ENCODE results near the gene MZB1.
"Not testable (repeated sequence)": the region's sequence is repeated elsewhere in the genome, so short reads cannot be mapped to it uniquely, and the experiment has no call there.

Gene MZB1

DNA sequence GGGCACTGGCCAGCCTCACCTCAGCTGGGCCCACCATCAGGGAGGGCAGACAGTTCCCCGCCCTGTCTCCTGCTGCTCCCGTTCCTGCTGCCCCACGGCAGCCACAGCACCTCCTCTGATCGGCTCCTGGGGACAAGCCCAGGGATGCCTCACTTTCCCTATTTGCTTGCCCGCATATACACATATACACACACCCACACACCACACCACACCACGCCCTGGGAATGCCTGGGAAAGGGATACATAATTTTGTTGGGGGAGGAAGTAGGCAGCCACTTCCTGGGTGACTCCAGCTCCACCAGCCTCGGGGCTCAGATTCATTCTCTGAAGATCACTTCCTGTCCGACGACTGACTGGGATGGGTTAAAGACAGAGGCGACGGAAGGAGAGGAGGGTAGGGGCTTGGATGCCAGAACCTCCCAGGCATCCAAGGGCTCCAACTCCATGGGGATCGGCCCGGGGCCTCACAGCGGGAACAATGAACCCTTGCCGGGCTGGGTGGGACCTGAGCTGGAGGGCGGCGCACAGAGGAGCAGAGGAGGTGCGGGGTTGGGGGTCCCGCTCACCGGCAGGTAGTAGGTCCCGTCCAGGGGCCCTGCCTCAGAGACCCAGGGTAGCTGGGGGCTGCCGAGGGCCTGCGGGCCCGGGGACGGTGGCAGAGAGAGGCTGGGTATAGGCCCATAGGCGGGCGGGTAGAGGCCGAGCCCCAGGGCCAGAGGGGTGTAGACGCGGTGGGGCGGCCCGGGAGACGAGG is 2.0 kb upstream of the MZB1 start:
- DNase-seq (ENCODE audit: low read depth in 2 of 2): no peak

DNA sequence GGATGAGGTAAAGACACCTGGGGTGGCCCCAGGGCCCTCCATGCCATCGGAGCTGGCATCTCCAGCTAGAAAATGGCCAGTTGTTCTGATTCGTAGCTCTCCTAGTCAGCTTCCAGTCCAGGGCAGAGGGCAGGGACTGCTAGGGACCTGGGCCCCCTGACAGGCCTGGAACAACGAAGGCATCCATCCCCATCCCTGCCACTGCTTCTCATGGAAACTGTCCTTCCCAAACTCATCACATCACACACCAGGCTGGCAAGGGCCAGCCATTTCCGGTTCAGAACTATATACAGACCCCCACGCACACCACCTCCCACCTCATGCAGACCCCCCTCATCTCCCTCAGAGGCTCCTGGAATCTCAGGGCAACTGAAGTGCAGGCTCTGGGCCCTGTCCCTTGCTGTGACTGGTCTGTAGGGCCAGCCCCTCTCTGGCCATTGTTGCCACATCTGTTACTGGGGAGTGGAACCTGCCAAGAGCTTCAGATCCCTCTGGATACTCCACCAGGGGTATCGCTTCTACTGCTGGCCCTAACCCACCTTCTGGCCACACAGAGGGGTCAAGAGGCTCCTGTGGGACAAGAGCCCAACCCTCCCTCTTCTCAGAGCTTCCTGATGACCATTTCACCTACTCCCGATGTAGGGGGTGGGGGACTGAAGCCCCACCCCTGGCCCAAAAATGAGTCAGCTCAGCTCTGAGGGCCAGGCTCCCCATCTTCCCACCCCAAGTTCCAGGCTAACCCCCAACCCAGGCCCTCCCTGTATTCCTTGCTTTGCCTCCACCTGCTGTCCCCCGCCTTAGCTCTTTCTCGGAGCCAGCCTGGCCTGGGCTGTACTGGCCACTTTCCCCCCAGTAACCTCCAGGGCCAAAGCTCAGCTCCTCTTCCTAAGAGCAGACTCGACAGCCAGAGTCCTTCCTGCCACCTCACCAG is 1.2 kb upstream of the MZB1 start:
- no peak for DNase-seq (ENCODE audit: low read depth in 2 of 2)

DNA sequence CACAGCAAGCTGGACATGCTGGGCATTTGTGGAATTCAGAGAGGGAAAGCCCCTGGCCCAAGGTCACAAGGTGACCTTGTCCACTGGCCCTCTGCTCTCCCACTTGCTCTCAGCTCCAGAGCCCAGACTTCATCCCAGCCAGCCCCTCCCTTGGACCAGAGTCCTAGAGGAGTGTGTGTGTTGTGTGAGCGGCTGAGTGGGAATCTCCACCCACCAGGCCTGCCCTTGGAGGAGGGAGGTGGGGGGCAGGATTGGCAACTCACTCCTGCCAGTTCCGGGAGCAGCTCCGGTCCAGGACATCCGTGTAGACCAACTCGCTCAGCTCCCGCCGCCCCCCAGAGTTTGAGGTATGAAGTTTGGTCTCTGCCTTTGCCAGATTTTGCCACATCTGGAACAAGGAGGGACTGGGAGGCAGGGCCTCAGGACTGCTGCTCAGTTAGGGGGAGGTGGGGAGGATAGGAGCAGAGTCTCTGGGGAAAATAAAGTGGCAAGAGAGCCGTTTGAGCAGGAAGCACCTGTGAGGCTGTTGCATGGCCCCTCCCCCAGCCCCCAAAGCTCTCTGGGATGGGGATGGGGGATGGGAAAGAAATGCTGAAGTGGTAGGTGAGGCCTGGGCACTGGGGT is 1.4 kb downstream of the MZB1 start:
- DNase-seq (ENCODE audit: low read depth in 2 of 2): no peak

DNA sequence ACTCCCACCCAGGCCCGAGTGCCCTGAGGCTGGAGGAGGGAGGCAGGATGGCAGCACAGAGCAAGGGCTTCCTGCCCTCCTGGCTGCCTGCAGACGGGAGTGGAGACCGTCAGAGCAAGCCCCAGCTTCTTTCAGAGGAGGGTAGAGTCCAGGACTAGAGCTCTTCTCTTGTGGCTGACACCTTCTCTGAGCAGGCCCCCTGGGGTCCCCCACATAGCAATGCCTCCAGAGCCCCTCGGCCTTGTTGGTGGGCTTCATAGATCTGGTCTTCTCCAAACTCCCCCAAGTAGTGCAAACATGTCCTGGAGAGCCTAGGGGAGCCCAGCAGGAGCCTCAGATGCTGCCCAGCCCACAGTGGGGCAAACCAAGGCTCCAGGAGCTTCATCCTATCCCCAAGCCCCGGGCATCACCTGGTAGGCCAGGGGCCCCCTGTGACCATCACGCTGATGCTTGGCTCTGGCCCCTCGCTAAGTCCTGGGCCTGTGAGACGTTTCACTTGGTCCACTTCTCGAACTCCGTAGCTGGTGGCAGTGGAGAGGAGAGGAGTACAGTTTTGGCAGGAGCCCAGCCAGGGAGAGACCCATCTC is 2.0 kb downstream of the MZB1 start:
- DNase-seq (ENCODE audit: low read depth in 2 of 2): no peak

DNA sequence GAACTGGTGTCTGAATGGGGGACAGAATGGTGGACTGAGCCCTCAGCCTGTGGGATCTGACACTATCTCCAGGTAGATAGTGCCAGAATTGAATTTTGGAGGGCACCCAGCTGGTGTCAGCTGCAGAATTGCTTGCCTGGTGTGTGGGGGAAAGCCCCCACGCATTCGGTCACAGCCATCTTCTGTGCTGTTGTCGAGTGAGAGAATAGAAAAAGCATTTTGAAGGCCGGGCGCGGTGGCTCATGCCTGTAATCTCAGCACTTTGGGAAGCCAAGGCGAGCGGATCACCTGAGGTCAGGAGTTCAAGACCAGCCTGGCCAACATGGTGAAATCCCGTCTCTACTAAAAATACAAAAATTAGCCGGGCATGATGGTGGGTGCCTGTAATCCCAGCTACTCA is 2.8 kb downstream of the MZB1 start:
- DNase-seq (ENCODE audit: low read depth in 2 of 2): not testable (repeated sequence)

DNA sequence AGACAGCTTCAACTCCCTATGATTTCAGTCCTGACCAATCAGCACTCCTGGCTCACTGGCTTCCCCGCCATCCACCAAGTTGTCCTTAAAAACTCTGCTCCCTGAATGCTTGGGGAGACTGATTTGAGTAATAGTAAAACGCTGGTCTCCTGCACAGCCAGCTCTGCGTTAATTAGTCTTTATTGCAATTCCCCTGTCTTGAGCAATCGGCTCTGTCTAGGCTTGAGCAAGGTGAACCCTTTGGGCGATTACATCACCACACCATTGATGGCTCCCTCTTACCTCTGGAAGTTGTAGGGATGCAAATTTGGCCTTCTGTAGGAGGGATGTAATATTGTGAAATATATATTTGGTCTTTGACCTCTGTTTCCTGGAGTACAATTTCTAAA is 3.7 kb downstream of the MZB1 start:
- no peak for DNase-seq (ENCODE audit: low read depth in 2 of 2)

DNA sequence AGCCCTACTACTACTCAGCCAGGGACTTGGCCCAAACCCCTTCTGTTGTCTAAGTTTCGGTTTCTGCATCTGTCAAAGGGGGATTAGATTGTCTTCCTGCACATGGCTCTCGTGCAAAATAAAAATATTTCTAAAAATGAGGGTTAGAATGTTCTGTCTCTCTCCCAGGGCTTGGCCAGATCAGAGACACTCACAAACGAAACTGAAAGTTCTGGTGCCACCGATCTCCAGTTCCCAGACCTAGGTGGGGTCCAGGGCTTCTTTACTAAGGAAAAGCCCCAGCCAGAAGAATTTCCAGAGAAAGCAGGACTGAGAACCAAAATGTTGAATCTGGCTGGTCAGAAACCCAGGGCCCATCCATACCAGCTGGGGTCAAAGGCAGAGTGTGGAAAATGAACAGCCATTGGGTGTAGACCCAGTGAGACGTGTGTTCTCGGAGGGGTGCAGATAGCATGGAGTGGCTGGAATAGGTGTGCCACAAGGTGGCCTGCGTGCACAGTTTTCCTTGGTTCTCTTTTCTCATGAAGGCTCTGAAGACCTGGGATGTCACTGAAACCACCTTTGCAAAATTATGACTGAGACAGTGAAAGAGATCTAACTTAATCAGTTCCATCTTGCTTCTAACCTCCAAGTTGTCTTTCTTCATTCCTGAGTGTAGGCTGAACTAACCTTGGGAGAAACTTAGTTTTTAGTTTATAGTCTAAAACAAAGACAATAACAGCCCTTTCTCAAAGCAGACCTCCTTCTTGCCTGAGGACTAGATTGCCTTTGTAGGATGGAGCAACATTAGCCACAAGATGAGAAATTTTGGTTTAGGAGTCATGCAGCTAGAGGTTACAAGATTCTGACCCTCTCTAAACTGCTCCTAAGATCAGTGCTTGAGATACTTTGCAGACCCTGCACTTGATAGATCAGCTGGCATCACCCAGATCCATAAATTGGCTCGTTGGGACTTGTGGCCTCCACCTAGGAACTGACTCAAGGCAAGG is 4.4 kb downstream of the MZB1 start:
- no peak for DNase-seq (ENCODE audit: low read depth in 2 of 2)

DNA sequence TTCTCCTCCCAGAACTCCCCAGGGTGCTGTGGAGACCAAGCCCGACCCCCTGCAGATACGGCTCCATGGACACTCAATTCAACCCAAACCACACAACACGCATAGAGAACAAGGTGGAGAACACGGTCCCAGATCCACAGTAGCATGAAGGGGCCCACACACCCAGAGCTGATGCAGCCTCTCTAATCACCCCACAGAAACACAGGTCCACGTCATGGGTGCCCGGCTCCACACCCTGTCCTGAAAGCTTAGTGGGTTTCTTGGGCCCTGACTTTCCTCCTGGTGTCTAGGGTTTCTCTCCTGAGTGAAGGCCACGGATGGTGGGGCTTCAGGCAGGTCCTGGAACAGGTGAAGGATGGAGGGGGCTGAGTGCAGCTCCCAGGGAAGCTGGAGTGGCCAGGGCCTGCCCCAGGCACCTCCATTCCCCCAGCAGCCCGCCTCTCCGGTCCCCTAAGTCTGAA is 5.1 kb downstream of the MZB1 start:
- no peak for DNase-seq (ENCODE audit: low read depth in 2 of 2)

DNA sequence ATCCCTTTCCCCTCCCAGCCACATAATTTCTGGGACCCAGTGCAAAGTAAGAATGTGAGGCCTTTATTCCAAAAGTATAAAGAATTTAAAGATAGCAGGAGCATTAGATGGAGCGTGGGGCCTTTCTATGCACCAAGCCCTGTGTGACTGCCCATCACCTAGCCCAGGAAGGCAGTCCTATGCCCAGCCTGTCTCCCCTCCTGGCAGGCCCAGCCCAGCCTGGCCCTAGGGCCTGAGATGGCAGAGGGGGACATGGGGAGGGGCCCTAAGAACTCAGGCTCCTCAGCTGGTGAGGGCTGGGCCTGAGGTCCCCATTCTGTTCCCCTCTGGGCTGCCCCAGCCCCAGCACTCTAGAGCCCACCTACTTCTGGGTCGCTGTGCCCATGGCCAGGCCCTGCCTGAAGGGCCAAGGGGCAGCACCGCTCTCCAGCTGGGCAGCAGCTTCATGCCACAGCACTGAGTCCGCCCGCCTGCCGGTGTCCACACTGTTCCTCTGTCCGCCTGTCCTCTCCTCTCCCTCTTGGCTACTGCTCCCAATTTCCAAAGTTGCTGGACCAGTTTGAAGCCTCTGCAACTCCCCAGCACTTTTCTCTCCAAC is 5.6 kb downstream of the MZB1 start:
- DNase-seq (ENCODE audit: low read depth in 2 of 2): no peak

DNA sequence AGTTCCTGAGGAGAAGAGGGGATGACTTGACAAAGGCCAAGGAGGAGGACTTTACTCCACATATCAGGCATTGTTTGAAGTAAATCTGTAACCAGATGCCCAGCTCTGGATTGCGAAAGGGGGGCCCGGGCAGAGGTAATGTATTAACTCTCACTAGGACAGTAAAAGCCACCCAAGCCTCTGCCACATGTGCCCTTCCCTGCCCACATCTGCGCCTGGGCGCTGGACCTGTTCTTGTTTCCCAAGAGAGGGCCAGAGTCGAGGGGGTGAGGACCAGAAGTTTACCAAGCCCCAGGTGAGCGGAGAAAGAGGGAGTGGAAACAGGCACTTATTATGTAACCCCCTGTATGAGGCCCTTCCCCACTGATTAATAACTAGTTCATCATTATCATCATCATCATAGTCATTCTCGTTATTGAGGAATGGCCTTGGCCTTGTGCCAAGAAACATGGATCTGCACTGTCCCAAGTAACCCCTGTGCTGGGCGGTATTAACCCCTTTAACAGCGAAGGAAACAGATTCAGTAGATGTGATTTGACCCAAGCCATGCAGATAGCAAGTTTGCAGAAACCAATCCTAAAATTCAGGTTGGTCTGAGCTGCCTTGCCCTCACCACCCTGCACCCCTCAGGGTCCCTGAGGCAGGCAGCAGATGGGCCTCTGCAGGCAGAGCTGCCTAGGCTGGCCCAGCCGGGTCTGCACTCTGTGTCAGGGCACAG is 6.3 kb downstream of the MZB1 start, which contains the start of gene SLC23A1:
SLC23A1 (minus strand) TSS at position 23 of the 718 bp plus-strand sequence. CDS start 44 bp downstream, outside the sequence.
- no peak for DNase-seq (ENCODE audit: low read depth in 2 of 2)

DNA sequence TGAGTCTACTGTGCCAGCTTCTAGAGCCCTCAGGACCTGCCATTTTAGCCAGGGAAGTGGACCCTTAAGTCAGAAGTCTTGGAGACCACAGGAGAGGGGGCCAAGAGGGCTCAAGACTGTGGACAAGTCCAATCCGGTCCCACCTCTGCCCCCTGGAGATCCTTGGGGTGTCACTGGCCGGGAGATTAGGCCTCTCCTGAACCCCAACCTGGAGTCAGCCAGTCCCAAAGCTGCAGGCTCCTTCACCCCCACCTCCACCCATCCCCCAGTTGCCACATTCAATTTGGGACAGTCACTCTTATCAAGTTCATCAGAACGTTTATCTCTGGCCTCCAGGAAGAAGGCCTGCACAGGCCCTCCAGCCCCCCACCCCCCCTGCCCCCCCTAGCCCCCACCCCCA is 6.9 kb downstream of the MZB1 start:
- DNase-seq (ENCODE audit: low read depth in 2 of 2): no peak

DNA sequence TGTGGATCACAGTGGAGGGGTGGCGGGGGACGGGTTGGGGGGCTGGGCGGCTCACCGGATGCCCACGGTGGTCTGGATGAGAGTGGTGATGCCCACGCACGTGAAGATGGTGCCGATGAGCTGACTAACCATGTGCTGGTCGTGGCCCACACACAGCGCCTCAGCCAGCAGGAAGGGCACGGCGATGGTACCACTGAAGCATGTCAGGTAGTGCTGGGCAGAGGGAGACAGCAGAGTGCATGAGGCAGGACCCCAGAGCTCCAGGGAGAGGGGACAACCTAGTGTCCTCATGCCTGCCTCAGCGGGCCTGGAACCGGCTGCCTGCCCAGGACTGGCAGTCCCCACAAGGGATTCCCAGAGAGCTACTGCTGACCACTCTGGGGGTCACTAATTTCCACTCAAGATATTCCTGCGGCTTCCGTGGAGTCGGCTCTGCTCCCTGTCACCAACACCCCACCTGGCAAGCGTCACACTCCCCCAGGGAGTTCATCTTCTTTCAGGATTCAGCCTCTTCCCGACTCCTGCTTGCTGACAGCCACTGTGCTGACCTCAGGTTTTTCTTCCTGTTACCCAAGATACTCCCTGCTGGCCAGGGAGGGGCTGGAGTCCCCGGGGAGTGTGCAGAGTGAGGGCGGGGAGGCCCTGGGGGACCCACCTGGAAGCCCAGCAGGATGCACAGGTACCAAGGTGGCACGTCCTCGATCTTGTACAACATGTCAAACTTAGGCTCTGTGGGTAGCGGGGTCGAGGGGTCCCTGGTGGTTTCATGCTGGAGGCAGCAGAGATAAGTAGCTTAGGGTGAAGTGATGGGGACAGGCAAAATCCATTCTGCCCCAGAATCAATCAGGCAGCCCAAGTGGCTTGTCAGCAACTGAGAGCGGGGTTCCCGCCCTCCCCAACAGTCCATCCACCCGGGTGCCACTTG is 7.6 kb downstream of the MZB1 start:
- no peak for DNase-seq (ENCODE audit: low read depth in 2 of 2)

DNA sequence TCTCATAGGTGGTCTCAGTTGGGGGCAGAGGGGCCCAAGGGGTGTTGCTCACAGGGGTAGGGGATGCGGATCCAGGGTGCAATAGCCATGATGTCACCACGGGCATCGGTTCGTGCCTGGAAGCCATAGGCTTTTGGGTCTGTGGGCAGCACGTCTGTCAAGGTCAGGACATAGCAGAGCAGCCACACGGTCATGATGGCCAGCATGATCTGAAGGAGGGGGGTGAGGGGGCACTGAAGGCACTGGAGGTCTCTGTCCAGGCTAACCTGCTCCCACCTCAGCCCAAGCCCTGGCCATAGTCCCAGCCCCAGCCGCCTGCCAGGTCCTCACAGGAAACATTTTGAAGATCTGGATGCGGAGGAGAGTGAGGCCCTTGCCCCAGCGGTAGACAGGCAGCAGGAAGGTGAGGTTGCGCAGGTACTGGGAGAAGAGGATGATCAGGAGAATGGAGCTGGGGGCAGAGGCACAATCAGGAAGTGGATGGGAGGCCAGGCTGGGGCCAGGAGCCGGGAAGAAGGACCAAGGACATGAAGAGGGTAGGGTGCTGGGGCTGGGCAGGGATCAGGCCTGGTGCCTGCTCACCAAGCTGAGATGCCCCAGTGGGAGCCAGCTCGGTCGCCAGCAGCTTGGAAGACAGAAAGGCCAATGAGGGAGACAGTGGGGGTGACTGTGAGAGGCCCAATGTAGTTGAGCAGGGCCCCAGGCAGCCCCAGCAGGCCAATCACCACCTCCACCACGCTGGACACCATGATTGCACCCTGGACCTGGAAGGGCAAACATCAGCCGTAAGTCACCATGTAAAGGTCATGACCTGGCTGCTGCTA is 9.9 kb downstream of the MZB1 start:
- DNase-seq (ENCODE audit: low read depth in 2 of 2): no peak

DNA sequence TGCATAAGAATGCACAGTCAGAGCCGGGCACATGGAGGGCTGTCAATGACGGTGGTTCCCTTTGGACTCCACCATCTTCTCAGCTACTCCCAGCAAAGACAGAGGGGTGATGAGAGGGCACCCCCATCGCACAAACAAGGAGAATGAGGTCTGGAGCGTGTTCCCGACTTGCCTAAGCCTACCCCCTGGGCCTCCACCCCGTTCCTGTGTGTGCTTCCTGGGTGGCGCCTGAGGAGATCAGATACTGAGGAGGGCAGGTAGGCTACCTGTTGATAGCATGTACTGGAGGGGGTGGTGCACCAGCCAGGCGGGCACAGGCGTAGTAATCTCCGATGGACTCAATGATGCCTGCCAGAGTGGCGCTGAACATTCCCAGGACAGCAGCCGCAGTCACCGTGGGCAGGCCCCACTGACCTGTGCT is 10.8 kb downstream of the MZB1 start:
- no peak for DNase-seq (ENCODE audit: low read depth in 2 of 2)

DNA sequence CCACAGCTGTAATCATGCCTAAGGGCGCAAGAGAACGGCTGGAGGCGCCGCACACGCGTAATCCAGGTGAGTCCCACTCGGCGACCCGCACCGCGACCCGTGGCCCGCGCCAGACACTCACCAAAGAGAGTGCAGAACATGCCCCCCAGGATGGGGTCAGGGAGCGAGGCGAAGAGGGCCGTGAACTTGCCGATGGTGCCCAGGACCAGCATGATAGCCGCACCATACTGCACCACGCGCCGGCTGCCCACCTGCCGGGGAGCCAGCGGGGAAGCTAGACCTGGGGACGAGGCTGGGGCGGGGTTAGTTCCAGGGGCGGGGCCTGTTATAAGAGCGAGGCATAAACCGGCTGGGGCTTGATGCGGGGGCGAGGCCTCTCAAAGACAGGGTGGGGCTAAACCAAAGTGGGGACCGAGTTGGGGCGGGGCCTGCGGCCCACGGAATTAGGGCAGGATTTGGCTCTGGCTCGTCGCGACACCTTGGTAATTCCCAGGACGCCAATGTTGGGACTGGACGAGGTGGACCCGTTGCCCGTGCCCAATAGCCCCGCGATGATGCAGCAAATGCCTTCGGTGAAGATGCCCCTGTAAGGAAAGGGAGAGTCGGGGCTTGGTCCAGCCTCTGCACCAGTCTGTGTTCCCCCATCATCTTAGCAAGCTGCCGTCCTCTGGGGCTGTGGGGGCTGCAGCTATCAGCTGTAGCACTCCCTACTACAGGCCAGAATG is 11.4 kb downstream of the MZB1 start:
- DNase-seq (ENCODE audit: low read depth in 2 of 2): no peak

DNA sequence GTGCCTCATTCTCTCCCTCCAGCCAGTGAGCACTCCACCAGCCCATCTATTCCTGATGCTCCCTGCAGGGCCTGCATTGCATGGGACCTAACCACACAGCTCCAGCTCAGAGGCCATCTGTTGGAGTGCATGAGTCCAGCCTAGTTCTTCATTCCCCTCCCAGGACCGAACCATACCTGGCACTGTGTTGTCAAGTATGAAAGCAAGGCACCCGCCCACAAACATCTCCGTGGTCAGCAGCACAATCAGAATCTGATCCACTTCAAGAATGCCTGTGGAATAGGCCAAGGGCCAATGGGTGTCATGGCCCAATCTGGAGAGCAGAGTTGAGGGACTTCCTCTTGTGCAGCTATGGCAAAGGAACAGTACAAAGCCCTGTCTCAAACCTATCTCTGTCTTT is 12.5 kb downstream of the MZB1 start:
- no peak for DNase-seq (ENCODE audit: low read depth in 2 of 2)

DNA sequence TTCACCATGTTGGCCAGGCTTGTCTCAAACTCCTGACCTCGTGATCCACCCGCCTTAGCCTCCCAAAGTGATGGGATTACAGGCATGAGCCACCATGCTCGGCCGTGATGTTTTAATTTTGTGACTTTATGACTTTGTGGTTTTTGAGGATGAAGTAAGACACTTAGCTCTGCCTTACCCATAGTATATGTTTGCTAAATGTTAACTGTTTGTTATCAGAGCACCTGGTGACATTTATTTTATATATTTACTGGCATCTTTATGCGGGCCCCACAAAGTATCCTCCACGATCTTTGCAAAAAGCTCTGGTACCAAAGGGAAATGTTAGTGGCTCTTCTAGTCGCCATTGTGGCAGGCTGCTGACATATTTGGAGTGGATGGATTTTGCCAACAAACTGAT is 13.3 kb downstream of the MZB1 start:
- DNase-seq (ENCODE audit: low read depth in 2 of 2): no peak
